Measurements from ENCODE around the gene CGB3.
"Not testable (repeated sequence)": the region's sequence is repeated elsewhere in the genome, so short reads cannot be mapped to it uniquely, and the experiment has no call there.

CGB3 gene

GRCh38 chr19:49024233-49024632 lies at the start of gene CGB3:
Gene CGB3, minus strand, starts transcription at chr19:49024333. Its CDS starts 362 bp downstream, at chr19:49023971.
- not testable (repeated sequence) for DNase-seq (ENCODE audit: low read depth, low spot score)

- DNase-seq (ENCODE audit: low read depth, low spot score), result no peak
These were observed 47.9 kb upstream of the CGB3 start for GRCh38 chr19:49071860-49072547.

GRCh38 chr19:49070416-49070815 lies 46.3 kb upstream of the CGB3 start:
- DNase-seq (ENCODE audit: low read depth, low spot score), result no peak

GRCh38 chr19:49069026-49069425 lies 44.9 kb upstream of the CGB3 start:
- DNase-seq (ENCODE audit: low read depth, low spot score), result no peak

GRCh38 chr19:49067554-49067953 lies 43.4 kb upstream of the CGB3 start:
- no peak for DNase-seq (ENCODE audit: low read depth, low spot score)

GRCh38 chr19:49065905-49066512 lies 41.9 kb upstream of the CGB3 start:
- DNase-seq (ENCODE audit: low read depth, low spot score), result no peak

GRCh38 chr19:49064768-49065611 lies 40.9 kb upstream of the CGB3 start, which contains the start of gene NTF4:
Gene NTF4, minus strand, starts transcription at chr19:49064818. Its CDS starts 2,821 bp downstream, at chr19:49061997.
- DNase-seq (ENCODE audit: low read depth, low spot score), result no peak

GRCh38 chr19:49064029-49064629 lies 40.0 kb upstream of the CGB3 start:
- no peak for DNase-seq (ENCODE audit: low read depth, low spot score)

- no peak for DNase-seq (ENCODE audit: low read depth, low spot score)
These were observed 37.3 kb upstream of the CGB3 start for GRCh38 chr19:49061445-49061844.

GRCh38 chr19:49061000-49061399 lies 36.9 kb upstream of the CGB3 start:
- no peak for DNase-seq (ENCODE audit: low read depth, low spot score)

GRCh38 chr19:49059053-49059452 lies 34.9 kb upstream of the CGB3 start:
- DNase-seq (ENCODE audit: low read depth, low spot score), result no peak

- no peak for DNase-seq (ENCODE audit: low read depth, low spot score)
These were observed 34.4 kb upstream of the CGB3 start for GRCh38 chr19:49058562-49058961.

GRCh38 chr19:49057636-49058234 lies 33.6 kb upstream of the CGB3 start, which contains the start of gene CGB7:
Gene CGB7, minus strand, starts transcription at chr19:49057749. Its CDS starts 2,374 bp downstream, at chr19:49055375.
- DNase-seq (ENCODE audit: low read depth, low spot score), result no peak

GRCh38 chr19:49056902-49057596 lies 32.9 kb upstream of the CGB3 start:
- DNase-seq (ENCODE audit: low read depth, low spot score), result not testable (repeated sequence)

GRCh38 chr19:49056101-49056901 lies 32.2 kb upstream of the CGB3 start:
- no peak for DNase-seq (ENCODE audit: low read depth, low spot score)

GRCh38 chr19:49050376-49051033 lies 26.4 kb upstream of the CGB3 start:
- not testable (repeated sequence) for DNase-seq (ENCODE audit: low read depth, low spot score)

GRCh38 chr19:49049834-49050233 lies 25.7 kb upstream of the CGB3 start:
- not testable (repeated sequence) for DNase-seq (ENCODE audit: low read depth, low spot score)

- not testable (repeated sequence) for DNase-seq (ENCODE audit: low read depth, low spot score)
These were observed 24.9 kb upstream of the CGB3 start, which contains the start of gene CGB8 for GRCh38 chr19:49049011-49049410. Gene CGB8, minus strand, starts transcription at chr19:49049111. Its CDS starts 372 bp downstream, at chr19:49048739.

- not testable (repeated sequence) for DNase-seq (ENCODE audit: low read depth, low spot score)
These were observed 19.4 kb upstream of the CGB3 start, which contains the start of gene CGB5 for GRCh38 chr19:49043548-49043947. Gene CGB5, plus strand, starts transcription at chr19:49043848. Its CDS starts 362 bp downstream, at chr19:49044210.

All from iPS DF 19.7 (cell line).